Kidney tubule cell (primary cell): ENCODE data around the gene ADGRD1.

Source experiments
- DNase-seq: peaks from one replicate; pipeline ENCODE4 v3.0.0-alpha.2; 2018; ENCODE audit warnings: low spot score

ADGRD1 gene

DNA sequence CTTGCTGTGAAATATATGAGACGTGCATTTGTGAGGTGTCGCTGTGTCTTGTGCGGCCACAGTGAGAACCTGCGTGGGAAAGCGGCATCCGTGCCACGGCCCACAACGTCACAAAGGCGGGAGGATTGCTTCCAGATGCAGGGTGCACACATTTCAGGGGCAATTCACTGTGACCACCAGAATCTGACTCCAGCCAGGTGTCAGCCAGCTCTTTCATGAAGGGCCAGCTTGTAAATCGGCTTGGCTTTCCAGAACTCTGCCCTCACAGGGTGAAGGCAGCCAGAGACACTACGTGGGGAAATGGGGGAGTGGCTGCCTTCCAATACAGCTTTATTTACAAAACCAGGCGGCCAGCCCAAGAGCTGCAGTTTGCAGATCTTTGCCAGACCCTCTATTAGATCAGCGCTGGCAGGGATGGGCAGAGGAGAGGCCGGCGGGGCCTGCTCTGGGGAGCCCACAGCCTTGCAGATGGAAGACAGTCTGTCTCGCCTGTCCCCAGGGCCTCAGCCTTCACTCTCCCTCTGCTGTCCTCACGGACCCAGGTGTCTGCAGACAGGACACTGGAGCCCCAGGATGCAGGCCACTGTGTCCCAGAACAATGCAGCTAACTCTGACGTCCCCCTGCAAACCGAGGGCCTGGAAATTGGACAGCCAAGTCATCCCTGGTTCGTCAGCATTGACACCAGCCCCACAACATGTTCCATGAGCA lies 53.5 kb downstream of the ADGRD1 start:
- no peak for DNase-seq

DNA sequence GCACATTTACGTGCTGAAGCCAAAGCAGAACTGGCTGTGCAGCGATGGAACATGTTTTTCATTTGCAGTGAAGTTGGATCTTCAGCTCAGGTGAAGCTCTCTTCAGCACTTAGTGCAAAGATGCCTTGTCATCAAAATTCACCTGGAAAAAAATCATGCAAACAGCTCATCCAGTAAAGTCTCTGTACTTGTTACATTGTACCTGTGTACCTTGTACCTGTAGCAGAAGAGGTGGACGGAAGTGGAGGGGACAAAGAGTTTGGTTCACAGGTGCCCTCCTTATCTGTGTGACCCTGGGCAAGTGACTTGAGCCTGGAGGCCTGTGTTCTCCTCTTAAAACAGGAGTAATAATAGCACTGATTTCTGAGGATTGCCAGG lies 54.0 kb downstream of the ADGRD1 start:
- DNase-seq, result no peak

DNA sequence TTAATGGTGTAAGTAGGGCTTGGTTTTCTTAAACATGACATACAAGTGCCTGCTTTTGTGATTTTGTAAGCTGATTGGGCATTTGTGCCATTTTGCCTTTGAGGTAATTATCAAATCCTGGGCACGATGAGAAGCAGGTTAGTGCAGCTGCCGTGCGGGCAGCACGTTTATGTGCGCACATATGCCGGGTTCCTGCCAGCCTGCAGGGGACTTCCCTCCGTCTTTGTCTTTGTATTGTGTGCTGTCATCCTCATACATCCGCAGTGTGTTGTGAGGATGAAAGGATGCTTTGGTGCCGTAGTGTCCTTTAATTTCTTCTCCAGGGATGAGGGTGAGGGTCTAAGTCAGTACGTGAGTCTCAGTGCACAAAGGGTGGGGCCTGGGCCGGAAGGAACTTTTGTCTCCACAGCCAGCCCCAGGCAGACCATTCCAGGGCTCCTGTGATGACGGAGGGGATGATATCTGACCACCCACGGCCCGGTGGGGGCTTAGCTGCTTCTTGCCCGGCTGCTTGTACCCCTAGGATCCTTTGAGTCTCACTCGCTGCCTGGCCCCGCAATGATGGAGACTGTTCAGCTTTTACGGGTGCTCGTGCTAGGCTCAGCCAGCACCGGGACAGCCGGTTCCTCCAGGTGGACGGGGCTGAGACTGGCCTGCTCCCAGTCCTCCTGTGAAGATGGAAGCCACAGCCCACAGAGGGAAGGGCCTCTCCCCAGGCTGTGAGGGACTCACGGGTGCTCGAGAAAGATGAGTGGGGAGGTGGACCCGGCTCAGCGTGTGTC lies 54.6 kb downstream of the ADGRD1 start:
- DNase-seq, result no peak

DNA sequence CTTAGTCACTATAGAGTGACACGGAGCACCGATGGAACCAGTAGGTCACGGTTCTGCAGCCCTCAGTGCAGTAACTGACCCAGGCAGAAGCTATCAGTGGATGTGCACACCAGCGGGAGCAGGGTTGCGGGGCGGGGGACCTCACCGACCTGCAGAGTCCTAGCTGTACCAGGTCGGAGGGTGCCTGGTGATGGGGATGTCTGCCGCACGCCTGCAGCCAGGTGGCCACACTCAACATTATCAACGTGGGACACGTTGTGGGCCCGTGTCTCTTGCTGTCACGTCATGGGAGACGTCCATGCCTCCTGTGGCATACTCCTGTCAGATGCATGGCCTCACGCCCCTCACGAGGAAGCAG lies 55.2 kb downstream of the ADGRD1 start:
- no peak for DNase-seq

DNA sequence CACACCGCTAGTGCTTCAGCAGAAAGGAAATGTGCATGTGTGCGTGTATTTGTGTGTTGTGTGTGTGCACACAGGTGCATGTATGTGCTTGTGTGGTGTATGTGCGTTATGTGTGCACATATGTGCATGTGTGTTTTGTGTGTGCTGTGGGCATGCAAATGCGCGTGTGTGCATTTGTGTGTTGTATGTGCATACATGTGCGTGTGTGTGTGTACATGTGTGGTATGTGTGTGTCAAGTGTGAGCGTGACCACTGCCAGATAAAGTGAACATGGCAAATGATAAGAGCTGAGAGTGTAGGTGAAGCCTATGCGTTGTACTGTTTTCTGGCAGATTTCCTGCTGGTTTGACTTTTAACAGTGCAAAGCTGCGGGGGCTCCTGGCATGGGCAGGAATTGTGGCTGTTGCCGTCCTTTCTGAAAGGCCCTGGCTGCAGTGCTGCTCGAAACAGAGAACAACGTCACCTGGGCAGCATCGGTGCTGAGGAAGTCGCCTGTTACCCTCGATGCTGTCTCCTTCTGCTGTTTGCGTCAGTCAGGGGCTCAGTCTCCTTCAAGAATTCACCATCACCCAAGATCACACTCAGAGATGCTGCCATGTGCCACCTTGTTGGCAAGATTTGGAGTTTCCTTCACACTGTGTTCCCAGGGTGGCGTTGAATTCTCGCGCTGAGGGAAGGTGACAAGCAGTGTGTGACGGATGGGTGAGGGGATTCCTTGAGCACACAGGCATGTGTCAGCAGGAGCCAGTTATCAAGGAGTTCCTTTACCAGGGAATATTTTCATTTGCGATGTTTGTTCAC lies 56.1 kb downstream of the ADGRD1 start:
- DNase-seq, result no peak

DNA sequence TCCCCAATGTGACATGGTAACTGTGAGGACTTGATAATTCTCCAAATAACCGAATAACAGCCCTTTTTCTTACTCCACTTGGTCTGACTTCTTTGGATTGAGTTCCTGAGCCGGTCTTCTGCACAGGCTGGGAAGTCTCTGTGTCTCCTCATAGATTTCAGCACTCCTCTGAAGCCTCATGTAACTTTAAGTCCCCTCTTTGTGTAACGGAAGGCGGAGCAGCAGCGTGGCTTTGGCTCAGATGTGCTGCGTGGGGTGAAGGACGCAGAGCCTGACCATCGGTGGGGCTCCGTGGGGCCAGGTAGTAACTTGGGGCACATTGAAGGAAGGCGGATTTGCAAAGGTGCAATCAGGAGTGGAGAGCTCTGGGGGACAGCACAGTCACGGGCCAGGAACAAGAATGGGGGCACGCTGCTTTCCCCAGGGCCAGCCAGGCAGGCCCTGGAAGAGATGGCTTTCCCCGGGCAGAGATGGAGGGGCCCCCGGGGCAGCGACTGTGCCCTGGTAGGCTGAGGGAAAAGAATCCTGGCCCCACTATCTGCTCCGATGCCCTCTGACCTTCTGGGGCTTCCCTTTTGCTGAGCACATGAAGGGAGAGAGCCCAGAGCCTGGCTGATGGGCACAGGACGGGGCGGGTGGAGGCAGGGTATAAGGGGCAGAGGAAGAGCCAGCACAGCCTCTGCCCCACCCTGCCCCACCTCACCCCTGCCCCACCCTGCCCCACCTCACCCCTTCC lies 56.9 kb downstream of the ADGRD1 start:
- DNase-seq, result no peak

DNA sequence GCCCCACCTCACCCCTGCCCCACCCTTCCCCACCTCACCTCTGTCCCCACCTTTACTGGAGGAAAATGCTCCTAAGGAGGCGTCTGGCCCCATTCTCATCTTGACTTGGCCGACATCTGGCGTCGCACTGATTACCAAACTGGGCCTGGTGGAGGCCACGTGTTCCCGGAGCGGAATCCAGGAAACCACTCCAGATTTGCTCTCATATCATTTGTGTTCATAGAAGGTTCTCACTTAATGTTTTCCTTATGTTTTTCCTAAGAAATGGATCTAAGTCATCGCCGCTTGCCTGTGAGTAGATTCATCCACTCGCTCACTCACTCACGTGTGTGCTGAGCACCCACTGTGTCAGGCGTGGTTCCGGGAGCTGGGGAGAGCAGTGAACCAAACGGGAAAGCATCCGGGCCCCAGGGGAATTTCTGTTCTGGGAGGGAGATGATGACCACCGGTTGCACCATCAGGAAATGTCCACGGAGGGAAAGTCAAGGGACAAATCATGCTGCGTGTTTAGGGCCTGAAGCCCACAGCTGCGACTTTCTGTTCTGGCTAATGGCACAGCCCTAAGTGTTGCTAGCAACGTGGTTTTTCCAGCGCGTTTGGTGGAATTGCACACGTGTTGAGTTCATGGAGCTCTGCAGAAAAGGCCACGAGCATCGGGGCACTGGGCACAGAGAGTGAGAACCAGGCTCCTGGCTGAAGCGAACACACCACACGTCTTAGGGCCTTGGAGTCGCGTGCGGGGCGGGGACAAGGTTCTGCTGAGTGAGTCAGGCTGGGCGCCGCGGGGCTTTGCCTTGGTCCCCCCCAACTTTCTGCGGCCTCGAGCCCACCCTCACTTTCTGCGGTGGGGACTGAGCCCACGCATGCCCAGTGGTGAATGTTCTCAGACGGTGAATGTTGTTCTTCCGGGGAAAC lies 57.7 kb downstream of the ADGRD1 start:
- DNase-seq, result no peak

DNA sequence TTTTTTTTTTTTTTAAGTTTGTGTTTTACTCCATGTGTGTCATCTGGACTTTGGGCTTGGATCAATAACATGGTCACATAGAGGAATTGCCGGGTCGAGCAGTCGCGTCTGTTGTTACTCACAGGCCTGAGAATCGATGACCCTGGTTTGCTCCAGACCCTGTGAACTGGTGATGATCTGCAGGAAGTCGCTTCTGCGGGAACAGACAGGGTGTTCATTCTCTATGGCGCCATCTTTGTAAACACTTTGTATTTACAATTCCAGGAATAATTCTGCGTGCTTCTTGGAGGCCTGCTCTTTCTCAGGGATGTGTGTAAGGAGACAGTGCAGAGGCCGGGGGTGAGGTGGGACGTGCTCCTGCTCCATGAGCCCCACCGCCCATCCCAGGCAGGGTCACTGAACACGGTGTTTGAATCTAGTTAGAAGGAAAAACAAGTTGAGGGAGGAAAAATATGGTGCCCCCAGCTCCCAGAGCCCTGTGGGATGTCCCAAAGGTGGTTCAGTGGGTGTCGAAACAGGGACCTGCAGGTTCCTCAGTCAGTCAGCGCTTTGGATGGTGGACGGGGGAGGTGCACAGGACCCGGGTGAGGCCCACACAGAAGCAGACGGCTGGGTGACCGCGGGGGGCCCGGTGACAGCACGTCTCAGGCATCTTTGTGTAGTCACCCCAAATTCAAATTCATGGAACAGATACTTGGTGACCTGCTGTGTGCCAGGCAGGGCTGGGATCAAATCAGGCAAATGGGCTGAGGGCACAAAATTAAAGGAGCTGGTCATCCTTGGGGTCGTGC lies 58.8 kb downstream of the ADGRD1 start:
- DNase-seq, result no peak

DNA sequence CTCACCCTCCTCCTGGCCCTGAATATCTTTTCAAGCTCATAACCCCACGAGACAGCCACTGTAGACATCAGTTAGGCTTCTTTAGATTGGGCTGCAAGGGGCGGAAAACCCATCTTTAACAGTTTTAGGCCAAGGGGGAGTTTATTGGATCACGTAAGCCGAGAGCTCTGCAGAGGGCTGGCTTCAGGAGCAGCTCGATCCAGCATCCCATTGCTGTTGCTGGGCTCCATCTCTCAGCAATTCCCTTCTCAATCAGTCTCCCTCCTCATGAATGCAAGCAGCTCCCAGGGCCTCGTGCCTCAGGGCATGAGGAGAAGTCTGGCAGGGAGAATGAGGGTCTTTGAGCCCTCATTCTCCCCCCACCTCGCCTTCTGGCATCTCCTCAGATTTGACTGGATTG lies 59.4 kb downstream of the ADGRD1 start:
- no peak for DNase-seq

DNA sequence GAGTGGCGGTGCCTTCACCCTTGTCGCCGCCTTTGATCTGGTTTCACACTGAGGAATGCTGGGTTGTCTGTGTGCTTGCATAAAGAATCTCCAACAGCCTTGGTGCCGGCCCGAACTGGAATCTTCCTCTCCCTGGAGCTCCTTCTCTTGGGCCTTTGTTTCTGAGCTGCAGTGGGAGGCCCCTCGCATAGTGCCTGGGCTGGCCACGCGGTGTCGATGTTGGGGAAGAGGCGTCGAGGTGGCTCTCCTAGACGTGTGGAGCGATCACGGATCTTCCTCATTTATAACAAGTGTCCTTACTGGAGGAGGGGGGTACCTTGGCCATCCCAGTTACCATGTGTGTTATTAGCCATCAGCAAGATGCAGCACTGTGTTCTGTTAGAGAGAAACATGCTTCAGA lies 60.6 kb downstream of the ADGRD1 start:
- no peak for DNase-seq

DNA sequence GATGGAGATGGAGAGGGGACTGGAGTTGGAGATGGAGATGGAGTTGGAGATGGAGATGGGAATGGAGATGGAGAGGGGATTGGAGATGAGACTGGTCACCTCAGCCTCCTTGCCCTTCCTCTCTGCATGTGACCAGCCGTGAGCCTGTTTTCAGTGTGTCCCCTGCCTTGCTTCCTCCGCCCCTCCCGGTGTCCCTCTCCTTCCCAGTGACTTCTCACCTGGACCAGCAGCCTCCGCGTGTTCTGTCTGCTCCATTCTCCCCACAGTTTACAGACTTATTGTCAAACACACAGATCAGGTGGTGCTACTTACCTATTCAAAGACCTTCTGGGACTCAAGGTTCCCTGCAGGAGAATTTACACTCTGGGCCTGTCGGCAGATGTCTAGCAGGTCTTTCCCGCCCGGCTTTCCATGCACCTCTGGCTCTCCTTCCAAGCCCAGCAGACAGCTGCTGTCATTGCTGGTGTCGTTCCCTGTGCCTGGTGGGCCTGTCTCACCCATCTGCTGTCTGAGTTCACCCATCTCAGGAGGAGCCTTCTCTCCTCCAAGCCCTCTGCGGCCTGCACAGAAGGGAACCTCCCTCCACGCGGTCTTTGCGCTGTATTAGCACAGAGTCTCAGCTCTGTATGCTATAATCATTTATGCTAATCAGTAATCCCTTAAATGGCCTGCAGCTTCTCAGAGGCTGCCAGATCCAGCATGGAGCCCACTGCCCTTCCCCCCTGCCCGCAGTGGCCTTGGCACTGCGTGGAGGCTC lies 62.1 kb downstream of the ADGRD1 start:
- DNase-seq, result no peak

DNA sequence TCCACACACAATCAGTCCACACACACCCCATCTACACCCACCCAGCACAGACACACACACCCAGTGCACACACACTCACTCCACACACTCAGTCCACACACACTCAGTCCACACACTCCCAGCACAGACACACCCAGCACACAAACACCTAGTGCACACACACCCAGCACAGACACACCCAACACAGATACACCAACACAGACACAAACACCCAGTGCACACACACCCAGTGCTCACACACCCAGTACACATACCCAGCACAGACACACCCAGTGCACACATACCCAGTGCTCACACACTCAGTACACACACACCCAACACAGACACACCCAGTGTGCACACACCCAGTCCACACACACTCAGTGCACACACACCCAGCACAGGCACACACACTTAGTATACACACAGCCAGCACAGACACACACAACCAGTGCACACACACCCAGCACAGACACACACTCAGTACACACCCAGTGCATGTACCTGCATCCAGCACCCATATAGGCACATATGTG lies 63.8 kb downstream of the ADGRD1 start:
- DNase-seq, result no peak

DNA sequence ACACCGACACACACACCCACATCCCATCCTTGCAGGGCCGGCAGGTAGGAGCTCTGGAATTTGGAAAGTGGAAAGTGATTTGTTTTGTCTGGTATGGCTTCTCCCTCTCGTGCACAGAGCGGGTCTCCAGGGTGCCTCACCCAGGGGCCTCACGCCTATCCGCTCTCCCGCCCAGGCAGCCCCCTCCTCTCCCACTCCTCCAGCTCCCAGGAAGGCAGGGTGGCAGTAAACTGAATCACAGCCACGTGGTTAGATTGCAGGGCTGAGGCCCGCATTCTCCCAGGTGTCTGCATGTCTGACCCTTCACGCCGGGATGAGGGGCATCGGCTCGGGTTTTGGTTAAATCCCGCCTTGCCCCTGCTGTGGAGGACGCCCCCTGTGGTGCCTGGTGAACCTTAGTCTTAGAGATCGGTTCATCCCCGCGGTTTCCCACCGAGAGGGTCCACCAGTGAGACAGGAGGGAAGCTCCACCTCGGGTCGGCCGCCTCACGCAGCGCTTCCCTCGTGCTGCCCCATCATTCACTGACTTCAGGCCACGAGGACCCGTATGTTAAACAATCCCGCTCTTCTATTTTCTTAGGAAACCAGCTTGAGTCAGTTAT lies 64.4 kb downstream of the ADGRD1 start:
- DNase-seq, result no peak

DNA sequence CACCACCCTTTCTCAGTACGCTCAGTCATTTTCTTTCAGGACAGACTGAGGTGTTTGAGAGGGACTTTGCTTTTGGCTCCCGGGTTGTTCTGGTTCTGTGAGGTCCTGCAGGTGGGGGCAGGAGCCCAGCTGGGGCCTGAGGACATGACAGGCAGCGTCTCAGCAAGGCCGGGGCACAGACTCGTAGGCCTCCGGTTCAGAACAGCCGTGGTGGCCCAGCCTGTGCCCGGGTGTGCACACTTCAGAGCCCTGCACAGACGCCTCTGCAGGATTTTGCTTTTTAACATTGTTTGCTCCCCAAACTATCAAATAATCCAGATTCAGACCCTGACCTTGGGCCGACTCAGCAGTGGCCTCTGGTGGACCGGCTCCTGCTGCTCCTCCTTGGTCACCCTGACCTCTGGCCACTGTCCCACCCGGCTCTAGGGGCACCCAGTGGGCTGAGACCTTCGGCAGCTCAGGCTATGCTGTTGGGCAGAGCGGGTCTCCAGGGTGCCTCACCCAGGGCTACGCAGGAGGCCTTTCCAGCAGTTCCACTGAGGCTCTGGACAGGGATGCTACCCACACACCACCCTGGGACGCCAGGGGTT lies 65.2 kb downstream of the ADGRD1 start:
- DNase-seq, result no peak

DNA sequence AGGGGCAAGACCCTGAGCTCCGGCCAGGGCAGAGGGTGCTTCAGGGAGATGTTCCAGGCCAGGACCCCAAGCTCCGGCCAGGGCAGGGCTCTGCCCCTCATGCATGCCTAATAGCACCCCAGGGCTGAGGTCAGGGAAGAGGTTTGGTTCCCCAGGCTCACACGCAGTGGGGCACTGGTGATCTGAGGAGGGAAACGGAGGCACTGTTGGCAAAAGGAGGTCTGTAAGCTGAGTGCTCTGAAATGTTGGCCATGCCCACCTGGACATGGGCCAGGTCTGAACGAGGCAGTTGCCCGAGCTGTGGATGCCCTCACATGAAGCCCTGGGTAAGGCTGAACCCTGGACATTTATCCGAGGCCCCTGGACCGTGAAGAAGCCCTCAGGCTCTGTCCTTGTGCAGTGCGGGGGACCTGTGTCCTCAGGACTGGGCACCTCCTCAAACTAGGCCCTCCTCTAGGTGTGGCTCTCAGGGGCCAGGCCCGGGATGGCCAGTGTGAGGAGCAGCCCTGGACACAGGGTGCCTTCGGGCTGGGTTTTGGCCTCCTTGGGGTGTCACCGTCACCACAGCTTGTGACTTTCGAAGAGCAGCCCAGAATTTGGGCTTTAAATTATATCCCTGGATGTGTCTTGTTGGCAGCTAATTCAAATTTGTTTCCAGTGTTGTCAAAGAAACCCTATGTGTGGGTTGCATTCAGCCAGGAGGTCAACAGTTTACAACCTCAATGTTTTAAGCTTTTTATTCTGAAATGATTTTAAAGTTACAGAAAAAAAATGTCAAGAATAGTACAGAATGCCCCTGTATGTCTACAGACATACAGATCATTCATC lies 66.8 kb downstream of the ADGRD1 start:
- no peak for DNase-seq

DNA sequence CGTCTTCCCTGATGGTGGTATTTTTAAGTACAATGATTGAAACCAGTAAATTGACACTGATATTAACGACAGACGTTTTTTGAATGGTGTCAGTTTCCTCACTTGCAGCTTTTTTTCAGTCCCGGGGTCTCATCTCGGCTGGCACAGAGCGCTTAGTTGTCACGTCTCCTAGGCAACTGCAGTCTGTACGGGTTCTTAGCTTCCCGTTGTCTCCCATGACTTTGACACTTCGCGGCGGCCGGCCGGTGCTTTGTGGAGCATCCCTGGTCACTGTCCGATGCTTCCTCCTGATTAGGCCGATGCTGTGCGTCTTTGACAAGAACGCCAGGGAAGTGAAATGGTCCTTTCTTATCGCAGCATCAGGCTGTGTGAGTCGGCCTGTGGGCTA lies 67.4 kb downstream of the ADGRD1 start:
- no peak for DNase-seq

DNA sequence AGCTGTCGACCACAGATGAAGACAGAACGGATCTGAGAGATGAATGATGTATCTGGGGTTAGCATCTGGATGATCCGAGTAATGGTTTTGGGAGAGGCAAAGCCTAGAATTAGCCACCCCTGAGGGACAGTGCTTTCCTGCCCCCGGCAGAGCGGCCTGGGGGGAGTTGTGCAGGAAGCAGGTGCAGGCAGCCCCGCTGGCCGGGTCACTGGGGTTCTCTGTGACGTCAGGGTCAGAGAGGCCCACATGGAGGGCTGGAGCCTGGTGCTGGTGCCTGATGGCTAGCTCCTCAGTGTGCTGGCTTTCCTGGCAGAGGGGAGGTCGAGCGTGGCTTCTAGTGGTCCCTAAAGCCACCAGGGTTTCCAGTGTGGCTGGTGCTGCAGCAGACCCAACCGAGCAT lies 70.3 kb downstream of the ADGRD1 start:
- DNase-seq, result no peak

DNA sequence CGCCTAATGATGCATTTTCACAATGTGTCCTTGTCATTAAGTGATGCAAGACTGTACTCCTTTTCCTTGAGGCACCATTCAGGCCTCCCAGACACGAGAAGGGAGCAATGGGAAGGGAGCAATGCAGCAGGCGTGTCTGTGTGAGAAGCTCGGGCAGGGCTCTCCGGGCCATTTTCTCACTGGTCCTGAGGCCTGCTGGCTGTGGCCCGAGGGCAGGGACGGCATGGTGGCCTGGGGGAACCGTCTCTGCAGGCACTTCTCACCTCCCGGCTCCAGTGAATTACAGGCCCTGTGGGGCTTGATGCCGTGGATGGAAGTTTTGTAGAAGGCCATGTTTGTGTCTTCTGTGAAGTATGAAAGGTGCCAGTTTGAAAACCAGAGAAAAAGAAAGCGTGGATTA lies 71.0 kb downstream of the ADGRD1 start:
- no peak for DNase-seq
